AG09319 (cell line): ENCODE results near the gene FBXL17.
A peak's percentile ranks its signal among the peaks of the same experiment; 100 is the strongest.

Experiments used
- DNase-seq: peaks from one replicate; pipeline ENCODE4 v3.0.0-alpha.2; 2010; ENCODE audit warnings: low read depth; ENCODE audit errors: extremely low read depth
- TF ChIP-seq, protein P1 (sequence below): IDR thresholded peaks from 2 replicates; pipeline ENCODE4 v1.5.1; 2011; ENCODE audit warnings: low read depth, mild to moderate bottlenecking, inconsistent platforms, low read length, moderate library complexity

Gene FBXL17

DNA sequence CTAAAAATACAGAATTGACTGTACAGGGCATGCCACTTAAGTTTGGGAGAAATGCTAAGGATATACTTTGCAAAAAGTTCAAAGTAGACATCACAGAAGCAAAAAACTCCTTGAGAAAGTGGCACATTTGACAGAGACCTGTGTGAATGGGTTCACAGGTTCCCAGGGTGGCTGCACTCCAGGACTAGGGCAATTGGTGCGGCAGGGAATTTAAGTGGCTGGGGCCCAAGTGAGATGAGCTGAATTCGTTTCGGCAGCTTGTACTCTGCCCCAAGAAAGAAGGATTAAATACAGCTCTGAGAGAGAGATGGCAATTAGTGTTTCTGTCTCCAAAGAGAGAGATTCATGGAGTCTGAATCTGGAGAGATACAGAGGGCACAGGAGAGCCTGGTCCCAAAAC lies 280.1 kb downstream of the FBXL17 start:
- no peak for DNase-seq

DNA sequence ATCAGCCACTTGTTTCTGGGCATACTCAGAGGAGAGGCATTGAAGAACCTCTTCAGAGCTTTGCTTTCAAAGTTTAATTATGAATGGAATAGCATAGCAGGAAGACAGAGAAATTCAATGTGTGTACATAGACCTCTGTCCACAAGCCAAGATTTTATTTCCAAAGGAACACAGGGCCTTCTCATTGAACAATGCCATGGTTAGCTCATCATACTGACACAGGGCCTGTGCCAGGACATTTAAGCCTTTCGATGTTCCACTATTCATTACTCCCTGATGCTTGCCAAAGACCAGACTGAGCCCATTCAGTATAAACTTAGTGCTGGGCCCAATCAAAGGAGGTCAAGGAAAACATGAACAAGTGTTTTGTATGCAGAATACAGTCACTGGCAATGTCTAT lies 280.8 kb downstream of the FBXL17 start:
- DNase-seq: no peak
- TF ChIP-seq, protein P1, sequence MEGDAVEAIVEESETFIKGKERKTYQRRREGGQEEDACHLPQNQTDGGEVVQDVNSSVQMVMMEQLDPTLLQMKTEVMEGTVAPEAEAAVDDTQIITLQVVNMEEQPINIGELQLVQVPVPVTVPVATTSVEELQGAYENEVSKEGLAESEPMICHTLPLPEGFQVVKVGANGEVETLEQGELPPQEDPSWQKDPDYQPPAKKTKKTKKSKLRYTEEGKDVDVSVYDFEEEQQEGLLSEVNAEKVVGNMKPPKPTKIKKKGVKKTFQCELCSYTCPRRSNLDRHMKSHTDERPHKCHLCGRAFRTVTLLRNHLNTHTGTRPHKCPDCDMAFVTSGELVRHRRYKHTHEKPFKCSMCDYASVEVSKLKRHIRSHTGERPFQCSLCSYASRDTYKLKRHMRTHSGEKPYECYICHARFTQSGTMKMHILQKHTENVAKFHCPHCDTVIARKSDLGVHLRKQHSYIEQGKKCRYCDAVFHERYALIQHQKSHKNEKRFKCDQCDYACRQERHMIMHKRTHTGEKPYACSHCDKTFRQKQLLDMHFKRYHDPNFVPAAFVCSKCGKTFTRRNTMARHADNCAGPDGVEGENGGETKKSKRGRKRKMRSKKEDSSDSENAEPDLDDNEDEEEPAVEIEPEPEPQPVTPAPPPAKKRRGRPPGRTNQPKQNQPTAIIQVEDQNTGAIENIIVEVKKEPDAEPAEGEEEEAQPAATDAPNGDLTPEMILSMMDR: no peak

More for the DNA sequence above, 280.1 kb downstream of the FBXL17 start:
- TF ChIP-seq, protein P1: no peak

DNA sequence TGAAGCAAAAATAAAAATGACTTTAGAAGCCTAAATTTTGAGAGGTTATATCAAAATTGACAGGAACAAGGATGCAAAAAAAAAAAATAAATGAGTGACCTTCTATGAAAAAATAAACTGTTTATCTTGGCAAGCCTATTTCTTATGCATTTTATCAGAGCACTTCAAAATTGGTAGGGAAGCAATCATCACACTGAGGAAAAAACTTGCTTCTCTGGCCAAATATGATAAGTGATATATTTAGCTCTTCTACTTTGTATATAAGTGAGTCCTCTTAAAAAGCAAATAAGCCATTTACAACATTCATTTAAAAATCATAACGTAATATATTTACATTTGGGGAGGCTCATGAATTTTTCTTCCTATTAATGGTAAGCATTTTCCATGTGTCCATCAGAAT lies 287.1 kb downstream of the FBXL17 start:
- no peak for DNase-seq
- TF ChIP-seq, protein P1: no peak

DNA sequence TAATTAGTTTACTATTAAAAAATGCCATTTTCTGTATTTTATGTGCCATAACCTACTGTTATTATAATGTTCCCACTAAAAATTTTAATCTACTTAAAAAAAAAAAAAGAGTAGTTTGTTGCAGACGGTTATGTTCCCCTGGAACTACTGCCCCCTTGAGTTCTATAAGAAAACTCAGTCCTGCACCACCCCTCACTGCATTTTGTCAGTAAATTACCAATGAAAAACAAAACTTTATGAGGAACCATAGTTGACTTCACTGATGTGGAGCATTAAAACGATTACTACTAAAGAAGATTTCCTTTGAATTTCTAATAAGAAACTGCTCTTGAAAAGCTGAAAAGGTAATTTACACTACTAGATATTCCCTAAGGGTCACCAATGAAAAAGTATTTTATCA lies 288.7 kb downstream of the FBXL17 start:
- TF ChIP-seq, protein P1: peak; percentile 55
- DNase-seq: no peak

DNA sequence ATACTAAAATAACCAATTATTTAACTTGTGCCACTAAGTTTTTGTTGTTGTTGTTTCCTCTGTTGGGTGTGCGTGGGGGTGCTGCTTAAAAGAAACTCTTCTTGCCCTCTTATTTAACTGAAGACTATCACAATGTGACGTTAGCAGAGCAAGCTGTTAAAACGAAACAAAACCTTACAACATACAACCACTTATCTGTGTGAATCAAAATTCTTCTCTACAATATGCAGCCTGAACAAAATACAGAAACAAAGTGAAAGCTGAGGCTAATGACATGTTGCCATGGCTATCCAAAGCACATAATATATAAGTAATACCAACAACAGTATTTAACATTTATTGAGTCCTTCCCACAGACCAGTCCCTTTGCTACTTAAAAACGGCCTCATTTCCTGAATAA lies 291.0 kb downstream of the FBXL17 start:
- no peak for DNase-seq
- TF ChIP-seq, protein P1: no peak

DNA sequence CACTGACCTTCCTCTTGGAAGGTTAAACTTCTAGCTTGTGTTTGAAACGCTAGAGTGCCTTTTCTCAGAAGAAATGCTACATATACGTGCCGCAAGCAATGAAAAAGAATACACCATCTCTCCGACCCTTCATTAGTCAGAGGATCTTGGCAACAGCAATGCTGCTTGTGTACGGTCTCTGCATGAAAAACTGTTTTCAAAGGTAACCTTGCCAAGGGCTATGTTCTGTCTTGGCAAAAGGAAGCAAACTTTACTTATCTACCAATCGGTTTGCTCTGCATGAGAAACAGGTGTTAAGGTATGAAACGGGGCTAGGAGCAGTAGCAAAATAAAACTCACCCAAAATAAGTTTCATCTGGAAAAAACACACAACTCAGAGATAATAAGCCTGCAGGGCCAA lies 297.8 kb downstream of the FBXL17 start:
- DNase-seq: no peak
- TF ChIP-seq, protein P1: no peak

DNA sequence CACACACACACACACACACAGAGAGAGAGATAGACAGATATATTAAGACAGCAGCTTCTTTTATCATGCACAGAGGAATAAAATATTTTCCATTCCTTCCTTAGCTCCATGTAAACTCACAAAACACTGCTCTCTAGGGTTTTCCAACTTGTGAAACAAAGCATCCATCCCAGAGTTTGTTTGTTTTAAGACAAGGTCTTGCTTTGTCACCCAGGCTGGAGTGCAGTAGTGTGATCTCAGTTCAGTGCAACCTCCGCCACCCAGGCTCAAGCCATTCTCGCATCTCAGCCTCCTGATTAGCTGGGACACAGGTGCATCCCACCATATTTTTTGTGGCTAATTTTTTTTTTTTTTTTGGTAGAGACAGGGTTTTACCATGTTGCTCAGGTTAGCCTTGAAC lies 298.7 kb downstream of the FBXL17 start:
- no peak for DNase-seq
- TF ChIP-seq, protein P1: no peak
